Stimulated activated CD4-positive, alpha-beta T cell treated with anti-CD3 and anti-CD28 coated beads, Interleukin-1b, Interleukin-23, amount 100 ng/mL, for 1 hour (primary cell): ENCODE measurements around the gene ELOB.
A peak's percentile ranks its signal among the peaks of the same experiment; 100 is the strongest.

ENCODE experiments used
- DNase-seq, 2 donors: peaks; one replicate each; pipeline ENCODE4 v3.0.0-alpha.2; 2020; ENCODE audit warnings: low read depth in 2 of 2

ELOB gene

DNA sequence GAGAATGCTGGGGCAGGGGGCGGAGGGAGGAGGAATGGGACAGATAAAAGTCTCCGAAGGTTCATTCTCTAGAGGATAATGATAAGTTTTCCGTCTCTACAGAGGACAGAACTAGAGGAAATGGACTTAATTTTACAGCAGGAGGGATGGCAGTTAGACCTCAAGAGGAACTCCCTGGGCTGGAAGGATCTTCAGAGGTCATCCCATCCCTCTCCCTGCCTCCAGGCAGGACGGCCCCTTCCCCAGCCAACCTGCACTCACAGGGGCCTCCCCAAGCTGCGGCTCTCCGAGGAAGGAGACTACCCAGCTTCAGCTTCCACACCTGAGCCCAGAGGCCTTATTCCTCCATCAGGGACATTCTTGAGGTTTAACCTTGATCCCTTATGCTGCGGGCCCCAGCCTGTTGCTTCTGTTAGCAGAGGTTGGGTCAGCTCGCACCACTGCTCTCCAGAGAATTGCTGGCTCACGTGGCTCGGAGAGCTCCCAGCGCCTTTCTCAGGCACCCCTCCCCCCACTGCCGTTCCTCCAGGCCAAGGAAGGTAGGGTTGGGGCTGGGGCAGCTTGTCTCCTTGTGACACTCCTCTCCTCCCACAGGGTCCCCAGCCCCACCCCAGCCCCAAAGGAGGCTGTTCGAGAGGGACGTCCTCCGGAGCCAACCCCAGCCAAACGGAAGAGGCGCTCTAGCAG, 8.5 kb downstream of the ELOB start:
- no peak for DNase-seq

- no peak for DNase-seq
These were observed 9.2 kb downstream of the ELOB start for GRCh38 chr16:2767891-2768290.

DNA sequence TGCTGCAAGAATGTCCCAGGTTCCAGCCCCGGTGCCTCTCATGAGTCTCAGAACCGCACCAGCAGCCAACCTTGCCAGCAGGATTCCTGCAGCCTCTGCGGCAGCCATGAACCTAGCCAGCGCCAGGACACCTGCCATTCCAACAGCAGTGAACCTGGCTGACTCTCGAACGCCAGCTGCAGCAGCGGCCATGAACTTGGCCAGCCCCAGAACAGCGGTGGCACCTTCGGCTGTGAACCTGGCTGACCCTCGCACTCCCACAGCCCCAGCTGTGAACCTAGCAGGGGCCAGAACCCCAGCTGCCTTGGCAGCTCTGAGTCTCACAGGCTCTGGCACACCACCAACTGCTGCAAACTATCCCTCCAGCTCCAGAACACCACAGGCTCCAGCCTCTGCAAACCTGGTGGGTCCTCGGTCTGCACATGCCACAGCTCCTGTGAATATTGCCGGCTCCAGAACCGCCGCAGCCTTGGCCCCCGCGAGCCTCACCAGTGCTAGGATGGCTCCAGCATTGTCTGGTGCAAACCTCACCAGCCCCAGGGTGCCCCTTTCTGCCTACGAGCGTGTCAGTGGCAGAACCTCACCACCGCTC, 9.8 kb downstream of the ELOB start:
- no peak for DNase-seq

DNA sequence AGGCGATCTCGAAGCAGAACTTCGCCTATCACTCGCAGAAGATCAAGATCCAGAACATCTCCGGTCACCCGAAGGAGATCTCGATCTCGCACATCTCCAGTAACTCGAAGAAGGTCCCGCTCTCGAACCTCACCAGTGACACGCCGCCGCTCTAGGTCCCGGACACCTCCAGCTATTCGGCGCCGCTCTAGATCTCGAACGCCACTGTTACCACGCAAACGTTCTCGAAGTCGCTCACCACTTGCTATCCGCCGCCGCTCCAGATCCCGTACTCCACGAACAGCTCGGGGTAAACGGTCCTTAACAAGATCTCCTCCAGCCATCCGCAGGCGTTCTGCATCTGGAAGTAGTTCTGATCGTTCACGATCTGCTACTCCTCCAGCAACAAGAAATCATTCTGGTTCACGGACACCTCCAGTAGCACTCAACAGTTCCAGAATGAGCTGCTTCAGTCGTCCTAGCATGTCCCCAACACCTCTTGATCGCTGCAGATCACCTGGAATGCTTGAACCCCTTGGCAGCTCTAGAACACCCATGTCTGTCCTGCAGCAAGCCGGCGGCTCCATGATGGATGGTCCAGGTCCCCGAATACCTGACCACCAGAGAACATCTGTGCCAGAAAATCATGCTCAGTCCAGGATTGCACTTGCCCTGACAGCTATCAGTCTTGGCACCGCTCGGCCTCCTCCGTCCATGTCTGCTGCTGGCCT, 10.5 kb downstream of the ELOB start:
- no peak for DNase-seq

DNA sequence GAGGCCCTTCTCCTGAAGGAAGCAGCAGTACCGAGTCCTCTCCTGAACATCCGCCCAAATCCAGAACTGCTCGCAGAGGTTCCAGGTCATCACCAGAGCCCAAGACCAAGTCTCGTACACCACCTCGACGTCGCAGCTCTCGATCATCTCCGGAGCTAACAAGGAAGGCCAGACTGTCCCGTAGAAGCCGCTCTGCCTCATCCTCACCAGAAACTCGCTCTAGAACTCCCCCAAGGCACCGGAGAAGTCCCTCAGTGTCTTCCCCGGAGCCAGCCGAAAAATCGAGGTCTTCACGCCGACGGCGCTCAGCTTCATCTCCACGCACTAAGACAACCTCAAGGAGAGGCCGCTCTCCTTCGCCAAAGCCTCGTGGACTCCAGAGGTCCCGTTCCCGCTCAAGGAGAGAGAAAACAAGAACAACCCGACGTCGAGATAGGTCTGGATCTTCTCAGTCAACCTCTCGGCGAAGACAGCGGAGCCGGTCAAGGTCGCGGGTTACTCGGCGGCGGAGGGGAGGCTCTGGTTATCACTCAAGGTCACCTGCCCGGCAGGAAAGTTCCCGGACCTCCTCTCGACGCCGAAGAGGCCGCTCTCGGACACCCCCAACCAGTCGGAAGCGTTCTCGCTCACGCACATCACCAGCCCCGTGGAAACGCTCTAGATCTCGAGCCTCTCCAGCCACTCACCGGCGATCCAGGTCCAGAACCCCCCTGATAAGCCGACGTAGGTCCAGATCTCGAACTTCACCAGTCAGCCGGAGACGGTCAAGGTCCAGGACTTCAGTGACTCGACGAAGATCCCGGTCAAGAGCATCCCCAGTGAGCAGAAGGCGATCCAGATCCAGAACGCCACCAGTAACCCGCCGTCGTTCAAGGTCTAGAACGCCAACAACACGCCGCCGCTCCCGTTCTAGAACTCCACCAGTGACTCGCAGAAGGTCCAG, 11.3 kb downstream of the ELOB start:
- no peak for DNase-seq

- no peak for DNase-seq
These were observed 12.4 kb downstream of the ELOB start for GRCh38 chr16:2764718-2765117.

- no peak for DNase-seq
These were observed 13.9 kb downstream of the ELOB start for GRCh38 chr16:2763173-2763572.

- DNase-seq, result no peak
These were observed 14.4 kb downstream of the ELOB start for GRCh38 chr16:2762711-2763110.

- no peak for DNase-seq
These were observed 15.0 kb downstream of the ELOB start for GRCh38 chr16:2761886-2762583.

GRCh38 chr16:2761472-2761871, 15.6 kb downstream of the ELOB start:
- DNase-seq, result no peak

DNA sequence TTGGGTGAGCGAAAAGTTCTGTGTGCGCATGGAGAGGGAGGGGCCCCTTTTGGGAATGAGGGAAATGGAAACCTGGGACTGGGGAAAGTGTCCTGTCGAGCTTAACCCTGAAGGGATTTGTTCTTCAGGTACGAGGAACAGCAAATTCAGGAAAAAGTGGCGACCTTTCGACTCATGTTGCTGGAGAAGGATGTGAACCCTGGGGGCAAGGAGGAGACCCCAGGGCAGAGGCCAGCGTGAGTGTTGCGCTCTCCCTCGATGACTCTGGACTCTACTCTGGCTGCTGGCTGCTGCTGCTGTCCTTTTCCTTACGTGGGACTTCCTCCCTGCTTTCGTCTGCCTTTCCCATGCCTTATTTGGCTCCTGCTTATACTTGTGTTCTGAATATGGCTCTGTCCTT, 19.7 kb downstream of the ELOB start:
- no peak for DNase-seq

GRCh38 chr16:2756288-2757015, 20.6 kb downstream of the ELOB start:
- DNase-seq, result no peak

- no peak for DNase-seq
These were observed 21.9 kb downstream of the ELOB start for GRCh38 chr16:2755158-2755557.

DNA sequence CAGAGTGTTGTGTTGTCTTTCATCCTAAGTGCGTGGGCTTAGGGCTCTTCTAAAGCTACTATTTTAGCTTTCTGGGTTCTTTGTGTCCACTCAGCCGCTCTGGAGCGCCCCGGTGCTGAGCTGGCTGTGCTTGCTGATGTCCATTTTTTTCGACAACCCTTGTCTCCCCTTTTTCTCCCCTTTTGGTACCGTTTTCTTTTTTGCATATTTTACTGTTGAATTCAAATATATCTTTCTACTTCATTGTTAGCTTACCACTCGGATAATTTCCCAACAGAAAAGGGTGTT, 23.4 kb downstream of the ELOB start:
- no peak for DNase-seq

GRCh38 chr16:2752850-2753732, 24.0 kb downstream of the ELOB start:
- DNase-seq, result peak in 1 of 2 donors; percentile 48

DNA sequence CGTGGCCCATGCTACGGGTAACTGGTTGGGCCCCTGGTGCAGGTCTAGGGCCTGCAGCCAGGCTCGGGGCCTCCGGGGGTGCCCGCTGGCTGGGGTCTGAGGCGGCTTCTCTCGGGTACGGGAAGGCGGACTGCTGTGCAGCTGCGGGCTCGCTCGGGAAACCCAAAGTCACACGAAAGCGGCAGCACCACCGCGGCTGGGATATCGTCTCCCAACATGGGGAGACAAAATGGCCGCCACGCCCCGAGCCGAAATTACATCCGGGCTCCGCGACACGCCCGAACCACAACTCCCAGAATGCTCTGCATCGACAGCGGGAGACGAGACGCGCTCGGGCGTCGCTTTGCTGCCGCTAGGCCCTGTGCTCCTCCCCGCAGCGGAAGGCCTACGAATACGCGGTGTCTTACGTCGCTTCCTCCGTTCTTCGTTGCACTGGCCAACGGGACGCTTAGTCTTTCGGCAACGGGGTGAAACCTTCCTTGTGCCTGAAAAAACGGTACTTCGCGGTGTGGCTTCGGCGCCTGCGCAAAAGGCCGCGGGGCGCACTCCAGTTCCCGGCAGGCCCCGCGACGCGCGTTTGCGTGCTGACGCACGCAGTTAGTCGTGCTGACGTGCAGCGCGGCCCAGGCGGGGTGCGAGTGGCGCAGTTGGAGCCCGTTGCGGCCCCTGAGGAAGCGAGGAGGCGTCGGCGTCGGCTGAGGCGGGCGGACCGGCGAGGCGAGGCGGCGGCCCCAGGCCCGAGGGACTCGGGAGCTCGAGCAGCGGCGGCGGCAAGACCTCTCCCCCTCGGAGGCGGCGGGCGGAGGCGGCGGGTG, 24.8 kb downstream of the ELOB start, which contains the start of gene SRRM2:
SRRM2 (plus strand) TSS at position 604 of the 815 bp plus-strand sequence. CDS start 3,727 bp downstream, outside the sequence.
- DNase-seq, result peak; percentile 78 to 79

DNA sequence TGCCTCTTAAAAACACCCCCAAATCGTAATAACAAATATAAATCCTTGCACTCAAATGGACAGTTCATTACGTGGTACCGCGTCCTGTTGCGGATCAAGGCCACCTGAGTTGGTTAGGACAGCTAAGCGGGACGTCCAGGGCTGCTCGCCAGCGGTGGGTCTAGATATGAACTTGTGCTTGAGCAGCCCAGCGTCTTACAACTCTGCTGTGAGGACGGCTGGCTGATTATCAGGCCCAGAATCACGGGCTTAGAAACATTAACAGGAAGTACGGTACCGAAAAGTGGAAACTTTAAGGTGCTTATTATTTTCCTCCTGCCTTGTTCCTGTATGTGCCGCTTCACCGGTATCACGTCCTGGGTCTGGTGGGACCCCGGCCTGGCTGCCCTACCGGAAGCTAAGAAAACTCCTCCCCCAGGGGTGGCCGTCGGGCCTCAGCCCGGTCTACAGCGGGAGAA, 25.5 kb downstream of the ELOB start:
- no peak for DNase-seq

GRCh38 chr16:2749936-2750335, 27.1 kb downstream of the ELOB start:
- no peak for DNase-seq

DNA sequence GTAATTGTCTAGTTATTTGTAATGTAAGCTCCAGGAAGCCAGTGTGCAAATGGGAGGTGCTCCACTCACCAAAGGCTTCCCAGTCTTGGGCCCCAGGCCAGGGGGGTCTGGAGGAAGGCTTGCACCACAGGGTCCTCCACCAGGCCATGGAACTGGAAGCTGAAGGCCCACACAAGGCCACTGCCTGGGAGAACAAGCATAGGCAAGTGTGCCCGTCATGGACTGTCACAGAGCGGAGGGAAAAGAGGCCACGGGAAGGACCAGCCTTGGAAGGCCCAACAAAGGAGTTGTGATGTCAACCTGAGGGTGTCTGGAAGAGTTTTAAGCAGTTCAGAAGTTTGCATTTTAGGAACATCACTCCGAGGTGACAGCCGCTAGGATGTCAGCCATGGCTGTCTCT, 27.6 kb downstream of the ELOB start:
- no peak for DNase-seq
